ENCODE data around the gene VPS52.
"Not testable (repeated sequence)": the region's sequence is repeated elsewhere in the genome, so short reads cannot be mapped to it uniquely, and the experiment has no call there.

VPS52 gene

DNA sequence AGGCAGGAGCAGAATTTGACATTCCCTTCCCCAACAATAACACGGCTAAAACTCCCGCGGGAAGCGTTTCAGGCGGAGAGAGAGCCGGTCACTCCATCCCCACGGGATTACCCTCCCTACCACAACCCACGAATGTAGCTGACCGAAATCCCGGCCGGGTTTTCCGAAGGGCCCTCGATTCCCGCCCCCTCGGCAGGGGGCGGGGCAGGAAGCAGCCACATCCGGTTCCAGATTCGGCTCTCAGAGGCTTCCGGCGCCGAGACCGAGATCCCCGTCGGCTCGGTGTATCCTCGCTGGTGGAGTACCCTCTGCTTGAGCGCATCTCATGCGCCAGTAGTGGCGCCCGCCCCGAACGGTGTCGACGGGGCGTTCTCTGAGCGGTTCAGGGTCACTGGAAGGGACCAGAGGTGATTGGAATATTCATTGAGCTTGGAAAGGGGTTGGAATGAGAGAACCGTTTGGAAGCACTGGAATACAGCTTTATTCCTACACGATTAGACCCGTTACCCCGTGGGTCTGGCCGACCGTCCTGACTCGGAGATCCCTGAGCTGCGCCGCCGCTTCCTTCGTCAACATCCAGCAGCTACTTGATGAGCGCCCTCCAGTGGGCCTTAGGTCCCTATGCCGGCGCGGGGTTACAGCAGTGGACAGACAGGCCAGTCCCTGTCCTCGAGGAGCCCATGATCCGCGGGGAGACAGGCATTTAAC is 27.7 kb upstream of the VPS52 start:
- peak; percentile 88 for DNase-seq

- DNase-seq, result peak; percentile 40
Measured at GRCh38 chr6:33298773-33299236, 27.1 kb upstream of the VPS52 start, which contains the start of gene RGL2. TSS of gene RGL2 (minus strand) at chr6:33298942. CDS start at chr6:33298610, 332 bp downstream.

GRCh38 chr6:33297956-33298772 is 26.5 kb upstream of the VPS52 start:
- peak; percentile 42 for DNase-seq

DNA sequence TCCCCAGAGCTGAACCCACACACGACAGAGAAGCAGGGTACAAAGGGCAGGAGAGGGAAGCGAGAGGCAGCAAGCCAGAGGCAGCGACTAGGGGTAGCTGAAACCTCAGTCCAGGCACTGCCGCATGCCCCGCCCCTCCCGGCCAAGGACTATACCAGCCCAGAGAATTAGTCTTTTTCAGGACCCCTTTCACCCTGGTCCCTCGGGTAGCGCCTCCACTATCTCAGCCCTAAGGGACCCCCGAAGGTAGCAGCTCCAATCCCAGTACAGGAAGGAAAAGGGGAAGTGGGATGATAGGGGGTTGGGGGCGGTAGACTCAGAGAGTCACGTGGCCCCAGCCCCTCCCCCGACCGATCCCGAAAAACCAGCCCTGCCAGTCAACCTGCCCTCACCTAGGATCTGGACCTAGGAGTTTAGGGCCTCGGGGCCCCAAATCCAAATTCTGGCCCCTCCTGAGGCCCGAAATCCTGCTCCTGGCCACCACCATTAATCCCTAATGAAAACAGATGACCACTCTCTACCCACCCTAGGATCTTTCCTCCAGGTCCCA is 25.8 kb upstream of the VPS52 start:
- DNase-seq, result no peak

DNA sequence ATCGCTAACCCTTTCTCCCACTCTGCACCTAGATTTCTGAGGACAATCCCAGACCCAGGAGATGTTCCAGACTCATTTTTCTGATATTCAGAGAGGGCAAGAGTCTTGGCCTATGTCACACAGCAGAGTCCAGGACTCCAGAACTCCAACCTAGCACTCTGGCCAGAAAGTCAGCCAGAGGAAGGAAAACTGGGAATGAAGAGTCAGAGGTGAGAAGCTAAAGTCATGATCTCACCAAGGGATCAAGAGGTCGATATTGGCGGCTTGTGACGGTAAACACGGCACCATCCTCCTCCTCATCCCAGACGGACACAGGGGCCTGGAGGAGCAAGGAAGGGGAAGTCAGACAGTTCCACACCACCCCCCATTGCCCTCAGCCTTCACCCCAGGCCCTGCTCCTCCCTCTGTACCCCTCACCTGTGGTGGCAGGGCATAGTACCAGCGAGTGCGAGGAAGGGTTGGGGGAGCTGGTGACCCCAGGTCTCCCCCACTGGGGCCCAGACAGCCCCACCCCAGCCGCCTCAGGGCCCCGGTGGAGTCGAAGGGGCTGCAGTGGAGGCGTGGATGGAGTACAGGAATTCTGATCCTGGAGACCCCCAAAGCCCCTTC is 25.2 kb upstream of the VPS52 start:
- no peak for DNase-seq

- no peak for DNase-seq
Measured at GRCh38 chr6:33295621-33296369, 24.1 kb upstream of the VPS52 start.

GRCh38 chr6:33294086-33294823 is 22.6 kb upstream of the VPS52 start:
- DNase-seq, result no peak

- no peak for DNase-seq
Measured at GRCh38 chr6:33292996-33293682, 21.5 kb upstream of the VPS52 start.

DNA sequence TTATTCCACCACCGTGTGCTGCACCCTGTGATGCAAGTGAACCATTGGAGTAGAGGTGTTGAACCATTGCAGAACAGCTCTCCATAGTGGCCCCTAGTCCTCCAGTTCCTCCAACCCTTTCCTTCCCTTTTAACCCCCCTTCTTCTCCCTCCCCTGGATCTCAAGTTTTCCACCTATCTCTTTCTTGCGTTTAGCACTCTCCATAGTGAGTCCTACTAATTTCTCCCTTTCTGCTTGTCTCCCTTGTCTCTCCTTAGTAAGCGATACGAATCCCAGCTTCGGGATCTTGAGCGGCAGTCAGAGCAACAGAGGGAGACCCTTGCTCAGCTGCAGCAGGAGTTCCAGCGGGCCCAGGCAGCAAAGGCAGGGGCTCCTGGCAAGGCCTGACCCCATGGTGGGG is 18.8 kb upstream of the VPS52 start:
- DNase-seq, result no peak

- no peak for DNase-seq
Measured at GRCh38 chr6:33289784-33290315, 18.2 kb upstream of the VPS52 start.

GRCh38 chr6:33288921-33289783 is 17.5 kb upstream of the VPS52 start, which contains the start of the genes PFDN6 and WDR46:
TSS of gene PFDN6 (plus strand) at chr6:33289601. CDS start at chr6:33289857, 256 bp downstream.
TSS of gene WDR46 (minus strand) at chr6:33289239. CDS start at chr6:33289170, 69 bp downstream.
- peak; percentile 84 for DNase-seq

DNA sequence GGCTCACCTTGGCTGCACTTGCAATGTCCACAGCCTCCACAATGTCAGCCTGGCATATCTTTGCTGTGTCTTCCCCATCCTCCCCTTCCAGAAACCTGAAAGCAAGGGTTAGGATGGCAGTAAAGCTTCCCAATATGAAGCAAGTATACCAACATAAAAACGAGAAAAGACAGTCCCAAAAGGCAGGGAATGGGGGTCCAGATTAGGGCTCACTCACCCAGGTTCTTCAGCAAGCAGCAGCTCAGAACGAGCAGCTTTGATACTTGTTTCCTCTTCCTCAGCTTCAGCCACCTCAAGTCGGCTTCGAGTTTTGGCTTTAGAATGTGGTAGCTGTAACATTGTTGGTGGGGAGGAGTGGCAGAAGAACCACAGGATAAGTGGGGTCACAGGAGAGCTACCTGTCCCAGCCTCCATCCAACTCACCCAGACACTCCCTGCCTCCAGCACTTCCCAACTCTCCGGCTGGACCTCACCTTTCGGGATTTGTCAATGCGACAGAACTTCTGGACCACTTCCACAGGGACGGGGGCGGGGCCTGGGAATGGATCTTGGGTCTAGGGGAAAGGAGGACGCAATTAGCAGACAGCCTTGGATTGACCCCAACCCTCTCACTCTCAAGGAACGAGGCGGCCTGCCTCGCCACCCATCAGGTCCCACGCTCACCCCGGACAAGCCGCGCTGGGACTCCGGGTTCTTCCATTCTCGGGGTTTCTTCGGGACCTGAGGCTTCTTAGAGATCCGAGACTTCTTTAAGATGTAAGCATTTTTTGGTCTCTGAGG is 16.7 kb upstream of the VPS52 start:
- no peak for DNase-seq

- no peak for DNase-seq
Measured at GRCh38 chr6:33286946-33287914, 15.6 kb upstream of the VPS52 start.

DNA sequence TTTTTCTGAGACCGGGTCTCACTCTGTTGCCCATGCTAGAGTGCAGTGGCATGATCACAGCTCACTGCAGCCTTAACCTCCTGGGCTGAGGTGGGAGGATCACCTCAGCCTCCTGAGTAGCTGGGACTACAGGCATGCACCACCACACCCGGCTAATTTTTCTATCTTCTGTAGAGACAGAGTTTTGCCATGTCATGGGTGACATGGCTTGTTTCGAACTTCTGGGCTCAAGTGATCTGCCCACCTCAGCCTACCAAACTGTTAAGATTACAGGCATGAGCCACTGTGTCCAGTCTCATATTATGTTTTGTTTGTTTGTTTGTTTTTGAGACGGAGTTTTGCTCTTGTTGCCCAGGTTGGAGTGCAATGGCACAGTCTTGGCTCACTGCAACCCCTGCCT is 13.5 kb upstream of the VPS52 start:
- DNase-seq, result not testable (repeated sequence)

- no peak for DNase-seq
Measured at GRCh38 chr6:33280539-33280938, 8.9 kb upstream of the VPS52 start.

GRCh38 chr6:33279971-33280511 is 8.4 kb upstream of the VPS52 start:
- DNase-seq, result peak; percentile 65

DNA sequence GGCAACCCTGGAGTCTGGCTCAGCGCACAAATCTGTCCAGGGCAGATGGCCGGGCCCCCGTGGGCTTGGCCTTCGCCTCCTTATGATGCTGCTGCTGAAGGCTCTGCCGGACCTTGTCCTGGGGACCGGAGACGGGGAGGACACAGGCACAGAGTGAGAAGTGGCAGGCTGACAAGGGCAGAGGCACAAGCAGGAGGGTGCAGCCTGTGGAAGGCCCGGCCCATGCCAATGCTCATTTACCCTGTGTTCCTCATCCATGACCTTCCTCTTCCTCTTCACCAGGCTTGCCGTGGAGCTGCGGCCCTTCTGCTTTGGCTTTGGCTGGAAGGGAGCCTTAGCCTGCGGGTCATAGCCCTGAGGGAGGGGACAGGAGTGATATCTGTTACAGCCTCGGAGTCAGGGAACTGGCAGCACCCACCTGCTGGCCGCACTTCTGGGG is 7.6 kb upstream of the VPS52 start:
- DNase-seq, result no peak
